ENCODE data around the gene DCUN1D3. TPM values are rescaled to one million over a fixed set of nuclear protein-coding genes. Genes with fewer than 3 reads are reported as not detected.

The DCUN1D3 gene, protein sequence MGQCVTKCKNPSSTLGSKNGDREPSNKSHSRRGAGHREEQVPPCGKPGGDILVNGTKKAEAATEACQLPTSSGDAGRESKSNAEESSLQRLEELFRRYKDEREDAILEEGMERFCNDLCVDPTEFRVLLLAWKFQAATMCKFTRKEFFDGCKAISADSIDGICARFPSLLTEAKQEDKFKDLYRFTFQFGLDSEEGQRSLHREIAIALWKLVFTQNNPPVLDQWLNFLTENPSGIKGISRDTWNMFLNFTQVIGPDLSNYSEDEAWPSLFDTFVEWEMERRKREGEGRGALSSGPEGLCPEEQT
- total RNA-seq (38.1 and 40.3 TPM in 2 replicates), polyA plus RNA-seq (10.3 and 15.0 TPM in 2 replicates)

DNA sequence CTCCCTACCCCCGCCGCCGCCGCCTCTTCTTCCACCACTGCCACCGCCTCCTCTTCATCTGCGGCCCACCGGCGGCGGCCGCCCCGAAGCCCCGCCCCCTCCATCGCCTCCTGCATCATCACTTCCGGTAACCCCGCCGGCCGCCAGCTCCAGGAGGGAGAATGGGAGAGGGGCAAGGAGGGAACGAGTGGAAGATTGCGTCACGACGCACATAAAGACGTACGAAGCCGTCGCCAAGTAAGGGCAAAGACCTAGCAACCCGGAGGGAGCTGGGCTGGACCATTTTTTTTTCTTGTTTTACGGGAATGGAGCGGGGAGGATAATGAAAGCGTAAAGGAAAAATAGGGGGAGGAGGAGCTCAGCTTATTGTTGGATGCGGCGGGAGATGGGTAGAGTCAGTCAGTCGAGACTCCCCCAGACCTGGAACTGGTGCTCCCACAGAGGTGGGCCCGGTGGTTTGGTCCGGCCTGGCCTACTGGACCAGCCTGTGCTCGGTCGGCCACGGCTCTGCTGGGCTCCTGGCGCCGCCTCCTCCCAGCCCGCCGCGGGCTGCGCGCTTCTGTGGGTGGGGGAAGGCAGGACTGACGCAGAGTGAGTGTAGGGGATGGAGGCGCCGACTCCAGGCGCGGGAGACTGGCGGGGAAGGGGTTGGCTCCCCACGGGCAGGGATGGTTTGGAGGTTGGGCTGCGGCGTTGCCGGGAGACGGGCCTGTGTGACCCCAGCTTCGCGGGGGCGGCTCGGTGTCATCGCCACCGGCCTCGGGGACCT, at the start of gene DCUN1D3, which contains the start of gene LYRM1:
DCUN1D3 (minus strand) TSS at position 60 of the 769 bp plus-strand sequence. CDS start 37,820 bp downstream, outside the sequence.
LYRM1 (plus strand) TSS at position 473 of the 769 bp plus-strand sequence. CDS start 14,785 bp downstream, outside the sequence.
- peaks cover 80% of the 10 kb centered on the region for H3K79me2 ChIP-seq
- TF ChIP-seq, protein P1, sequence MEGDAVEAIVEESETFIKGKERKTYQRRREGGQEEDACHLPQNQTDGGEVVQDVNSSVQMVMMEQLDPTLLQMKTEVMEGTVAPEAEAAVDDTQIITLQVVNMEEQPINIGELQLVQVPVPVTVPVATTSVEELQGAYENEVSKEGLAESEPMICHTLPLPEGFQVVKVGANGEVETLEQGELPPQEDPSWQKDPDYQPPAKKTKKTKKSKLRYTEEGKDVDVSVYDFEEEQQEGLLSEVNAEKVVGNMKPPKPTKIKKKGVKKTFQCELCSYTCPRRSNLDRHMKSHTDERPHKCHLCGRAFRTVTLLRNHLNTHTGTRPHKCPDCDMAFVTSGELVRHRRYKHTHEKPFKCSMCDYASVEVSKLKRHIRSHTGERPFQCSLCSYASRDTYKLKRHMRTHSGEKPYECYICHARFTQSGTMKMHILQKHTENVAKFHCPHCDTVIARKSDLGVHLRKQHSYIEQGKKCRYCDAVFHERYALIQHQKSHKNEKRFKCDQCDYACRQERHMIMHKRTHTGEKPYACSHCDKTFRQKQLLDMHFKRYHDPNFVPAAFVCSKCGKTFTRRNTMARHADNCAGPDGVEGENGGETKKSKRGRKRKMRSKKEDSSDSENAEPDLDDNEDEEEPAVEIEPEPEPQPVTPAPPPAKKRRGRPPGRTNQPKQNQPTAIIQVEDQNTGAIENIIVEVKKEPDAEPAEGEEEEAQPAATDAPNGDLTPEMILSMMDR (IDR thresholded peaks at IDR 0.05; ENCODE audit: poor library complexity), result no peak
- TF ChIP-seq EZH2 (IDR thresholded peaks at IDR 0.05; ENCODE audit: borderline replicate concordance), result no peak
- no peak for TF ChIP-seq EZH2phosphoT487 (IDR thresholded peaks at IDR 0.05; ENCODE audit: low read depth, severe bottlenecking, unreplicated experiment)

DNA sequence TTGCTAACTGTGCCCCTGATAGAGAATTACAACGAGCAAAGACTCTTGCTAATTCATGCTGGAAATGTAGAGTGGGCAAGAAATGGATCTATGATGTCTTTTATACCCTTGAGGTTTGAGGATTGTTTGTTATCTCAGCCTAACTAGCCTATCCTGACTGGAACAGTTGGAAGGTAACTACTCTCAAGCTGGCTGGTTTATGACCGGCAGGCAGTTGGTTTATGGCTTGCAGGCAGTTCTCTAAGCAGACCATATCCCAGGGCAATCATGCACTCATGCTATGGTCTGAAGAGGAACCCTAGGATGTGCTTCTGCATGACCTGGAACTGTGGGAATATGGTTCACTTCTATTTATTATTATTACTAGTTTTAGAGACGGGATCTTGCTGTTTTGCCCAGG, 49.5 kb upstream of the DCUN1D3 start:
- H3K79me2 ChIP-seq, result no peaks in the 10 kb centered on the region
- no peak for DNase-seq (ENCODE audit: low spot score)
- H3K9me3 ChIP-seq (ENCODE audit: low read depth), result no peaks in the 10 kb centered on the region
- H3K36me3 ChIP-seq (replicated peaks; ENCODE audit: insufficient read depth, low read depth), result no peaks in the 10 kb centered on the region
- no peaks in the 10 kb centered on the region for H3K27me3 ChIP-seq
- 80% methylated on average over 3 of the region's 3 CpGs for WGBS (ENCODE audit: low lambda C conversion rate, missing lambda C conversion rate)
- H3K4me1 ChIP-seq (ENCODE audit: insufficient read depth), result no peaks in the 10 kb centered on the region
- H3K9me2 ChIP-seq (replicated peaks; ENCODE audit: insufficient read depth), result no peaks in the 10 kb centered on the region
- no peak overlapping the region for H2AFZ ChIP-seq
- H3K4me3 ChIP-seq, result no peak overlapping the region
- H3K4me2 ChIP-seq, result no peak overlapping the region
- no peaks in the 10 kb centered on the region for H4K20me1 ChIP-seq (ENCODE audit: insufficient read depth, poor library complexity, severe bottlenecking)
- no peak overlapping the region for H3K27ac ChIP-seq
- no peak for TF ChIP-seq EZH2 (IDR thresholded peaks at IDR 0.05; ENCODE audit: borderline replicate concordance)
- TF ChIP-seq, protein P1 (IDR thresholded peaks at IDR 0.05; ENCODE audit: poor library complexity), result no peak
- no peak for TF ChIP-seq EZH2phosphoT487 (IDR thresholded peaks at IDR 0.05; ENCODE audit: low read depth, severe bottlenecking, unreplicated experiment)

More for the DNA sequence above, at the start of gene DCUN1D3, which contains the start of gene LYRM1:
- Histone ChIP-seq H3K27ac (peak within 1 kb of the TSS; percentile 99), H3K4me3 (peak within 1 kb of the TSS; percentile 81), H3K27me3 (no peaks in the 10 kb centered on the region), H3K4me2 (peak within 1 kb of the TSS; percentile 92), H3K9me2 (replicated peaks; ENCODE audit: insufficient read depth) (no peaks in the 10 kb centered on the region), H3K36me3 (replicated peaks; ENCODE audit: insufficient read depth, low read depth) (no peaks in the 10 kb centered on the region), H3K9me3 (ENCODE audit: low read depth) (no peaks in the 10 kb centered on the region), H3K4me1 (ENCODE audit: insufficient read depth) (peaks cover 53% of the 10 kb centered on the region), H4K20me1 (ENCODE audit: insufficient read depth, poor library complexity, severe bottlenecking) (peaks cover 20% of the 10 kb centered on the region), H2AFZ (peak within 1 kb of the TSS; percentile 18)
- DNase-seq (ENCODE audit: low spot score), result peak; percentile 99
- under 1% methylated on average over 49 of the region's 62 CpGs for WGBS (ENCODE audit: low lambda C conversion rate, missing lambda C conversion rate)

DNA sequence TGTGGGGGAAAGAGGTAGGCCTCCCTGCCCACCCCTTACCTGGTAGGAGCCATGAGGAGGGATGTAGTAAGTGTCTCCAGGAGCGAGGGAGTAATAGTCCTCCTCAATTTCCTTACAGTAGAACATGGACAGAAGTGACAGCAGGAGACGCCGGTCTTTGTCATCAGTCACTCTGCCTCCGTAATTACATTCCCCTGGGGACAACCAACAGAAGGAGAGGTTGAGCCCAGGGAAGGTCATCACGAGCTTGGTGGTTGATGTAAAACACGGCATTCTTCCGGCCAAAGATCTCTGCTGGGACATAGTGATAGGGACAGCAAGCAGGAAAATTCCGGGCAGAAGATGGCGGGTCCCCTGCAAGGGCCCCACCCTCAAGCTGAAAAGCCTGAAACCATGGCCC, 48.3 kb upstream of the DCUN1D3 start:
- H3K79me2 ChIP-seq, result no peaks in the 10 kb centered on the region
- H3K9me2 ChIP-seq (replicated peaks; ENCODE audit: insufficient read depth), result no peaks in the 10 kb centered on the region
- no peak for TF ChIP-seq EZH2phosphoT487 (IDR thresholded peaks at IDR 0.05; ENCODE audit: low read depth, severe bottlenecking, unreplicated experiment)
- TF ChIP-seq, protein P1 (IDR thresholded peaks at IDR 0.05; ENCODE audit: poor library complexity), result no peak
- no peak for TF ChIP-seq EZH2 (IDR thresholded peaks at IDR 0.05; ENCODE audit: borderline replicate concordance)
- H3K4me2 ChIP-seq, result no peak overlapping the region
- no peak overlapping the region for H3K4me3 ChIP-seq
- no peaks in the 10 kb centered on the region for H3K4me1 ChIP-seq (ENCODE audit: insufficient read depth)
- no peak for DNase-seq (ENCODE audit: low spot score)
- no peak overlapping the region for H3K27ac ChIP-seq
- WGBS (ENCODE audit: low lambda C conversion rate, missing lambda C conversion rate), result 92% methylated on average over 9 of the region's 9 CpGs
- no peaks in the 10 kb centered on the region for H3K27me3 ChIP-seq
- H3K36me3 ChIP-seq (replicated peaks; ENCODE audit: insufficient read depth, low read depth), result no peaks in the 10 kb centered on the region
- no peaks in the 10 kb centered on the region for H4K20me1 ChIP-seq (ENCODE audit: insufficient read depth, poor library complexity, severe bottlenecking)
- no peaks in the 10 kb centered on the region for H3K9me3 ChIP-seq (ENCODE audit: low read depth)
- H2AFZ ChIP-seq, result no peak overlapping the region

All from hepatocyte (in vitro differentiated cells).